ENCODE measurements around the gene TNFRSF8. TPM values are rescaled to one million over a fixed set of nuclear protein-coding genes. Genes with fewer than 3 reads are reported as not detected.

TNFRSF8 gene
- total and polyA plus RNA-seq, 2 of the 13 experiments (the other 11 are each of a cell fraction or from before 2014, with no cell fraction given) = not detected

- Histone ChIP-seq H3K27ac (ENCODE audit: extremely low read length, insufficient read depth, low read length) (no peak overlapping the region), H3K27me3 (ENCODE audit: control insufficient read depth in 1 of 2, insufficient read depth in 2 of 2, low read length in 2 of 2) (peaks cover 0 to 16% of the 10 kb centered on the region in 2 experiments; a peak in 2 of 5 replicates), H3K9me3 (ENCODE audit: low read length) (no peaks in the 10 kb centered on the region), H3K9ac (ENCODE audit: insufficient read depth, low read depth, low read length) (no peak overlapping the region), H3K4me2 (ENCODE audit: low read depth, low read length) (no peak overlapping the region), H3K79me2 (ENCODE audit: insufficient read depth, low read length) (no peaks in the 10 kb centered on the region), H3K36me3 (replicated peaks in 1 of 2; ENCODE audit: control insufficient read depth in 1 of 2, insufficient read depth in 2 of 2, low read length in 2 of 2) (no peaks in the 10 kb centered on the region), H2AFZ (ENCODE audit: low read length) (no peak overlapping the region), H3K4me1 (ENCODE audit: insufficient read depth, low read length) (peaks cover 7% of the 10 kb centered on the region; the same call in 1 of the 2 replicates), H4K20me1 (ENCODE audit: insufficient read depth, low read length) (no peaks in the 10 kb centered on the region), H3K4me3 (replicated peaks in 1 of 3; ENCODE audit: insufficient read depth in 1 of 3, low read depth in 2 of 3, low read length in 3 of 3) (no peak overlapping the region)
- in situ Hi-C loops (cut with HindIII; ENCODE audit: extremely low pct_ligation_motif_present, low pct_unique_long_range_greater_than_20kb) (no loop called here), intact Hi-C loops (cut with micrococcal nuclease; ENCODE audit: unreplicated experiment) (no loop called here)
- TF ChIP-seq ZNF720 (CRISPR knock-in tag; IDR thresholded peaks at IDR 0.05) (no peak), ZNF772 (CRISPR knock-in tag; IDR thresholded peaks at IDR 0.05) (no peak), TOPORS (CRISPR knock-in tag; IDR thresholded peaks at IDR 0.05) (no peak), KDM6A (CRISPR knock-in tag; IDR thresholded peaks at IDR 0.05; ENCODE audit: low read depth) (no peak), ZNF788 (CRISPR knock-in tag; IDR thresholded peaks at IDR 0.05; ENCODE audit: borderline replicate concordance) (no peak), POLR2G (IDR thresholded peaks at IDR 0.05; ENCODE audit: low read depth, low read length) (no peak), TAF1 (CRISPR knock-in tag; IDR thresholded peaks at IDR 0.05) (no peak), MAF1 (CRISPR knock-in tag; IDR thresholded peaks at IDR 0.05; ENCODE audit: borderline replicate concordance) (no peak), SMARCE1 (IDR thresholded peaks at IDR 0.05; ENCODE audit: borderline replicate concordance) (no peak), MIER2 (CRISPR knock-in tag; IDR thresholded peaks at IDR 0.05) (no peak), DPF2 (CRISPR knock-in tag; IDR thresholded peaks at IDR 0.05; ENCODE audit: borderline replicate concordance, low read depth) (no peak), ZNF557 (CRISPR knock-in tag; IDR thresholded peaks at IDR 0.05) (no peak), CREBL2 (CRISPR knock-in tag; IDR thresholded peaks at IDR 0.05; ENCODE audit: borderline replicate concordance) (no peak), ZNF530 (CRISPR knock-in tag; IDR thresholded peaks at IDR 0.05; ENCODE audit: low read depth) (no peak)
- TF ChIP-seq, protein P1, sequence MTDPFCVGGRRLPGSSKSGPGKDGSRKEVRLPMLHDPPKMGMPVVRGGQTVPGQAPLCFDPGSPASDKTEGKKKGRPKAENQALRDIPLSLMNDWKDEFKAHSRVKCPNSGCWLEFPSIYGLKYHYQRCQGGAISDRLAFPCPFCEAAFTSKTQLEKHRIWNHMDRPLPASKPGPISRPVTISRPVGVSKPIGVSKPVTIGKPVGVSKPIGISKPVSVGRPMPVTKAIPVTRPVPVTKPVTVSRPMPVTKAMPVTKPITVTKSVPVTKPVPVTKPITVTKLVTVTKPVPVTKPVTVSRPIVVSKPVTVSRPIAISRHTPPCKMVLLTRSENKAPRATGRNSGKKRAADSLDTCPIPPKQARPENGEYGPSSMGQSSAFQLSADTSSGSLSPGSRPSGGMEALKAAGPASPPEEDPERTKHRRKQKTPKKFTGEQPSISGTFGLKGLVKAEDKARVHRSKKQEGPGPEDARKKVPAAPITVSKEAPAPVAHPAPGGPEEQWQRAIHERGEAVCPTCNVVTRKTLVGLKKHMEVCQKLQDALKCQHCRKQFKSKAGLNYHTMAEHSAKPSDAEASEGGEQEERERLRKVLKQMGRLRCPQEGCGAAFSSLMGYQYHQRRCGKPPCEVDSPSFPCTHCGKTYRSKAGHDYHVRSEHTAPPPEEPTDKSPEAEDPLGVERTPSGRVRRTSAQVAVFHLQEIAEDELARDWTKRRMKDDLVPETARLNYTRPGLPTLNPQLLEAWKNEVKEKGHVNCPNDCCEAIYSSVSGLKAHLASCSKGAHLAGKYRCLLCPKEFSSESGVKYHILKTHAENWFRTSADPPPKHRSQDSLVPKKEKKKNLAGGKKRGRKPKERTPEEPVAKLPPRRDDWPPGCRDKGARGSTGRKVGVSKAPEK (CRISPR knock-in tag; IDR thresholded peaks at IDR 0.05; ENCODE audit: borderline replicate concordance) = no peak
- CTCF ChIA-PET (ENCODE audit: low intra/inter-chr PET ratio, low total read pairs) = no interaction called here
- DNase-seq (ENCODE audit: low spot score) (no peak), ATAC-seq (no peak), FAIRE-seq (no peak)
- POLR2A ChIA-PET = no interaction called here
- 18% methylated on average over 2 of the region's 4 CpGs for WGBS (ENCODE audit: low lambda C conversion rate)
- no TSS peak for BruUV-seq (replicated peaks)
Observed at GRCh38 chr1:12165342-12165741, 102.2 kb downstream of the TNFRSF8 start.
